GM23248 (cell line): ENCODE measurements around the gene RBM15B. TPM values are rescaled to one million over a fixed set of nuclear protein-coding genes. Genes with fewer than 3 reads are reported as not detected.

Source experiments
- DNase-seq: peaks from one replicate; pipeline ENCODE4 v3.0.0-alpha.2; 2015
- H2AFZ ChIP-seq: fragments of 200-600 bp; sonication (generic); 2 replicates; pipeline ENCODE4 v1.6.1; 2016; ENCODE audit warnings: antibody characterized with exemption
- H3F3A ChIP-seq: fragments of 200-600 bp; sonication (generic); 2 replicates; pipeline ENCODE4 v1.6.1; 2016; ENCODE audit warnings: mild to moderate bottlenecking, antibody characterized with exemption, mixed run types; ENCODE audit not compliant: insufficient read depth
- H3K27ac ChIP-seq: fragments of 200-600 bp; sonication (generic); 2 replicates; pipeline ENCODE4 v1.5.1; 2016; ENCODE audit warnings: mild to moderate bottlenecking
- H3K27me3 ChIP-seq: fragments of 200-600 bp; sonication (generic); replicated peaks from 2 replicates; pipeline ENCODE4 v1.6.1; 2016; ENCODE audit warnings: mild to moderate bottlenecking; ENCODE audit not compliant: insufficient read depth
- H3K36me3 ChIP-seq: fragments of 200-600 bp; sonication (generic); 2 replicates; pipeline ENCODE4 v1.6.1; 2016; ENCODE audit warnings: low read depth, mild to moderate bottlenecking
- H3K4me1 ChIP-seq: fragments of 200-600 bp; sonication (generic); 2 replicates; pipeline ENCODE4 v1.6.1; 2016; ENCODE audit warnings: mild to moderate bottlenecking; ENCODE audit not compliant: insufficient read depth
- H3K4me2 ChIP-seq: fragments of 200-600 bp; sonication (generic); one replicate; pipeline ENCODE4 v1.6.1; 2016; ENCODE audit warnings: mild to moderate bottlenecking; ENCODE audit not compliant: unreplicated experiment
- H3K4me3 ChIP-seq: fragments of 200-600 bp; sonication (generic); 2 replicates; pipeline ENCODE4 v1.5.1; 2016; ENCODE audit warnings: mild to moderate bottlenecking
- H3K79me2 ChIP-seq: fragments of 200-600 bp; sonication (generic); 2 replicates; pipeline ENCODE4 v1.6.1; 2016; ENCODE audit warnings: mild to moderate bottlenecking; ENCODE audit not compliant: insufficient read depth
- H3K9ac ChIP-seq: fragments of 200-600 bp; sonication (generic); 2 replicates; pipeline ENCODE4 v1.6.1; 2016; ENCODE audit warnings: mild to moderate bottlenecking
- H3K9me2 ChIP-seq: fragments of 200-600 bp; sonication (generic); 2 replicates; pipeline ENCODE4 v1.6.1; 2016; ENCODE audit warnings: mixed run types, mild to moderate bottlenecking, moderate library complexity; ENCODE audit not compliant: insufficient read depth
- H3K9me3 ChIP-seq: fragments of 200-600 bp; sonication (generic); one replicate; pipeline ENCODE4 v1.6.1; 2017; ENCODE audit warnings: low read depth
- H4K20me1 ChIP-seq: fragments of 200-600 bp; sonication (generic); 2 replicates; pipeline ENCODE4 v1.6.0; 2016; ENCODE audit not compliant: insufficient read depth
- EZH2 ChIP-seq: fragments of 200-600 bp; sonication (generic); IDR thresholded peaks from 2 replicates; pipeline ENCODE4 v1.6.1; 2018; ENCODE audit warnings: antibody characterized with exemption, mild to moderate bottlenecking; ENCODE audit not compliant: insufficient read depth, poor library complexity, severe bottlenecking
- EZH2phosphoT487 ChIP-seq: fragments of 200-600 bp; sonication (generic); IDR thresholded peaks from 2 replicates; pipeline ENCODE4 v1.6.1; 2018; ENCODE audit warnings: antibody characterized with exemption, moderate library complexity, mild to moderate bottlenecking, low read depth; ENCODE audit not compliant: insufficient read depth
- WGBS, 2 experiments: methylation state at CpG; one replicate each; pipeline ENCODE4 v1.1.6; 2015 to 2017; ENCODE audit warnings: low lambda C conversion rate in 2 of 2, low coverage in 1 of 2; ENCODE audit errors: missing lambda C conversion rate in 2 of 2; 5-methylcytosine and 5-hydroxymethylcytosine counted together
- in situ Hi-C: fragments of 300-500 bp; cut with MboI; formaldehyde crosslinking; loops from 2 replicates; pipeline ENCODE4 v1.15.0; 2020
- polyA plus RNA-seq: library from polyadenylated mRNA; unstranded; fragments of >200 nt; fragmentation: Nextera tagmentation; extraction: Ambion mirVana; gene quantifications from 2 replicates; pipeline ENCODE4 v1.2.1, GENCODE V29; 2016
- total RNA-seq: library from RNA; depleted of rRNA; stranded (reverse); fragments of >200 nt; shearing (Covaris generic); gene quantifications from 2 replicates; pipeline ENCODE4 v1.2.3, GENCODE V29; 2014; rRNA removed

The RBM15B gene
- total and polyA plus RNA-seq, 2 experiments from 2014 or later = 13.3 to 21.2 TPM

DNA sequence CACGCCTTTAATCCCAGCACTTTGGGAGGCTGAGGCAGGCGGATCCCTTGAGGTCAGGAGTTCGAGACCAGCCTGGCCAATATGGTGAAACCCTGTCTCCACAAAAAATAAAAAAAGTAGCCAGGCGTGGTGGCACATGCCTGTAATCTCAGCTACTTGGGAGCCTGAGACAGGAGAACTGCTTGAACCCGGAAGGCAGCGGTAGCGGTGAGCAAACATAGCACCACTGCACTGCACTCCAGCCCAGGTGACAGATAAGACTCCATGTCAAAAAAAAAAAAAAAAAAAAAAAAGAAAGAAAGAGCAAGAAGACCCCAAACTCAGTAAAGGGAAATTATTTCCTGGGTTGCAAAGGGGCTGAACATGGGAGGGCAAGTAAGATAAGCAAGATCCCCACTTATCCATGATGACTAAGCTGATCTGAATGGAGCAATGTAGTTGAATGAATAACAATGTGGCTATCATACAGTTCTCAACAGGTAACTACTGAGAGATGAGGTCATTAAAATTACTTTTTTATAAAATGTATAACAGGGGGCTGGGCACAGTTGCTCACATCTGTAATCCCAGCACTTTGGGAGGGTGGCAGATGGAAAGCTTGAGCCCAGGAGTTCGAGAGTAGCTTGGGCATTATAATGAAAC, 46.0 kb downstream of the RBM15B start:
- no peaks in the 10 kb centered on the region for H3F3A ChIP-seq
- no peak overlapping the region for H3K9ac ChIP-seq
- 91 to 93% methylated on average over 8 of the region's 8 CpGs for WGBS, 2 experiments
- H3K79me2 ChIP-seq = no peaks in the 10 kb centered on the region
- peaks cover 23% of the 10 kb centered on the region; the same call in 1 of the 2 replicates for H3K36me3 ChIP-seq
- H3K9me3 ChIP-seq = no peaks in the 10 kb centered on the region
- H3K27ac ChIP-seq = no peak overlapping the region
- H3K4me2 ChIP-seq = no peak overlapping the region
- no peaks in the 10 kb centered on the region for H4K20me1 ChIP-seq
- H3K4me1 ChIP-seq = no peaks in the 10 kb centered on the region
- no peak overlapping the region for H2AFZ ChIP-seq
- H3K4me3 ChIP-seq = no peak overlapping the region
- TF ChIP-seq EZH2phosphoT487 (no peak), EZH2 (no peak)
- DNase-seq = no peak
- no peaks in the 10 kb centered on the region for H3K27me3 ChIP-seq
- no peaks in the 10 kb centered on the region for H3K9me2 ChIP-seq
- in situ Hi-C loops = no loop called here

DNA sequence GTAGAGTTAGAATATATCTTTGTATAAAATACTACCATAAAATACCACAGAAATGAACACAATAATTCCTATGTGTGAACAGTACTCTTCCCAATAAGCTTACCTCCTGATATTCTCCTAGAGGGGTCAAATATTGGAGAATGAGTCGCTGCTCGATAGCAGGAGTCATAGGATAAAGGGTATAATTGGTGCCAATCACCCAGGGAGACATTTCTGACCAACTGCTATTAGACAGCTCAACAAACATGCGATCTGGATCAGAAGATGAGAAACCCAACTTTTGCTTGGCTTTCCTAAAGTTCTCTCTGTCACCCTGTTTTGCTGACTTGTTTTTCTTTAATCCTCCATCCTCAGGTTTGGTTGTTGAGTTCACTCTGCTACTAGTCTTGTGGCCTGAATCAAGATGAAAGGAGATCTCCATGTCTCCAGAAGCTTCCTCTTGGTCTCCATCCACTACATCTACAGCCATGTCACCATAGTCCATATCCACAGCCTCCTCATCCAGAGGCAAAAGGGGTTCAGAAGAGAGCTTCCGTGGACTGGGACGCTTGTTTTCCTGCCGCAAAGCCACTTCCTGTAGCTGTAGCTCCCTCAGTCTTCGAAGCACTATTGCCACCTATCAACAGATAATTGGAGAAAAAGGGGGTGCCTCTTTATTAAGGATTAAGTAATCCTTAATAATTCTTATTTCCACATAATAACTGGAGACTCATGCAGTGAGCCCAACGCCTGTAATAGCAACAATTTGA, 50.4 kb downstream of the RBM15B start:
- Histone ChIP-seq H3K9me2 (no peaks in the 10 kb centered on the region), H3K4me1 (no peaks in the 10 kb centered on the region), H3K9me3 (no peaks in the 10 kb centered on the region), H3K79me2 (0 out of 2 replicates have a peak, but pooled peaks cover 4% of the 10 kb centered on the region), H3K4me3 (no peak overlapping the region), H3K9ac (no peak overlapping the region), H2AFZ (no peak overlapping the region), H3F3A (no peaks in the 10 kb centered on the region), H3K27ac (no peak overlapping the region), H3K36me3 (peaks cover 22% of the 10 kb centered on the region; the same call in 1 of the 2 replicates), H3K27me3 (no peaks in the 10 kb centered on the region), H4K20me1 (no peaks in the 10 kb centered on the region), H3K4me2 (no peak overlapping the region)
- 93 to 95% methylated on average over 8 of the region's 8 CpGs for WGBS, 2 experiments
- DNase-seq = no peak
- no peak for TF ChIP-seq EZH2phosphoT487
- no peak for TF ChIP-seq EZH2
- in situ Hi-C loops = no loop called here

DNA sequence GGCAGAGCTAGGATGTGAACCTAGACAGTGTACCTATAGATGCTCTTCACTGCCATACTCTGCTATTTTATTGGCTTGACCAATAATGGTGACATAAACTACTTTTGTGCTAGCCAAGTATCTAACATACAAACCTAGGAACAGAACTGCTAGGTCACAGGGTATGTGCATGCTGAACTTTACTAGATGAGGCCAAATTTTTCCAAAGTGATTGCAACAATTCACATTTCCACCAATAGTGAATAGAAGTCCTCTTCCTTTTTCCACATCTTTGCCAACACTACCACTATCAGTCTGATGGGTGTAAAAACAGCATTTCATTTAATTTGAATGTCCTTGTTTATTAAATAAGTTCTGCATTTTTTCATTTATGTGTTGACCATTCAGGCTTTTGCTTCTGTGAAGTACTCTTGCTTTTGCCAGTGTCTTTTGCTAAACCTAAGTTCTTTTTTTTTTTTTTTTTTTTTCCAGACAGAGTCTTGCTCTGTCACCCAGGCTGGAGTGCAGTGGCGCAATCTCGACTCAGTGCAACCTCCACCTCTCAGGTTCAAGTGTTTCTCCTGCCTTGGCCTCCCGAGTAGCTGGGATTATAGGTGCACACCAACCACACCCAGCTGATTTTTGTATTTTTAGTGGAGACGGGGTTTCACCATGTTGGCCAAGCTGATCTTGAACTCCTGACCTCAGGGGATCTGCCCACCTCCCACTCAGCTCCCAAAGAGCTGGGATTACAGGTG, 54.6 kb downstream of the RBM15B start:
- 98% methylated on average over 4 of the region's 4 CpGs for WGBS, 2 experiments

More for the DNA sequence above, 54.6 kb downstream of the RBM15B start:
- Histone ChIP-seq H2AFZ (no peak overlapping the region), H3K9me3 (no peaks in the 10 kb centered on the region), H3K27me3 (no peaks in the 10 kb centered on the region), H3K4me1 (no peaks in the 10 kb centered on the region), H3K79me2 (peaks cover 41% of the 10 kb centered on the region), H3K9me2 (no peaks in the 10 kb centered on the region), H3K27ac (no peak overlapping the region), H3K4me2 (no peak overlapping the region), H3F3A (no peaks in the 10 kb centered on the region), H3K4me3 (no peak overlapping the region), H4K20me1 (no peaks in the 10 kb centered on the region; the same call in 1 of the 2 replicates), H3K9ac (no peak overlapping the region), H3K36me3 (peaks cover 22% of the 10 kb centered on the region; the same call in 1 of the 2 replicates)
- no peak for DNase-seq
- in situ Hi-C loops = no loop called here
- TF ChIP-seq EZH2 (no peak), EZH2phosphoT487 (no peak)

Other genes starting within 250 kb of the RBM15B start
- 60.1 and 61.2 TPM in 2 replicates for gene MANF, start 6.0 kb upstream of the RBM15B start, total RNA-seq
- gene MANF, start 6.0 kb upstream of the RBM15B start, polyA plus RNA-seq = 31.1 and 35.8 TPM in 2 replicates
- gene DCAF1, start 108.7 kb downstream of the RBM15B start, total RNA-seq = 10.5 and 13.4 TPM in 2 replicates
- gene DCAF1, start 108.7 kb downstream of the RBM15B start, polyA plus RNA-seq = 7.7 and 7.8 TPM in 2 replicates
- gene RAD54L2, start 147.4 kb downstream of the RBM15B start, total RNA-seq = 8.5 and 14.2 TPM in 2 replicates
- 9.2 TPM in 2 replicates for gene RAD54L2, start 147.4 kb downstream of the RBM15B start, polyA plus RNA-seq